H1 (cell line): ENCODE data around the gene SYK.

ENCODE experiments used
- CTCF ChIP-seq, 3 experiments: IDR thresholded peaks; 1 replicate in 2 of 3; 2 replicates in 1 of 3; pipeline versions ENCODE4 v1.5.1 to v1.6.1; 2011; ENCODE audit warnings: low read length in 3 of 3, mild to moderate bottlenecking in 3 of 3, inconsistent platforms in 2 of 3, low read depth in 1 of 3, moderate library complexity in 1 of 3; ENCODE audit not compliant: insufficient read depth in 1 of 3; ENCODE audit errors: control extremely low read depth in 1 of 3
- EZH2 ChIP-seq: fragments of 200-600 bp; sonication (generic); IDR thresholded peaks from 2 replicates; pipeline ENCODE4 v1.7.1; 2012; ENCODE audit warnings: low read depth, mild to moderate bottlenecking, moderate library complexity, low read length, inconsistent platforms; ENCODE audit not compliant: severe bottlenecking
- JUND ChIP-seq: IDR thresholded peaks from 2 replicates; pipeline ENCODE4 v1.6.1; 2011; ENCODE audit warnings: mild to moderate bottlenecking, improper control_type of control experiment, low read length
- PHF8 ChIP-seq: fragments of 200-600 bp; sonication (generic); conservative IDR thresholded peaks from 2 replicates; pipeline ENCODE4 v1.7.1; 2012; ENCODE audit warnings: low read depth, mild to moderate bottlenecking, inconsistent platforms, low read length, moderate library complexity
- POLR2AphosphoS5 ChIP-seq: IDR thresholded peaks from 2 replicates; pipeline ENCODE4 v1.6.1; 2011; ENCODE audit warnings: low read depth, low read length
- RNF2 ChIP-seq: fragments of 200-900, 300-1000 bp; sonication (generic); IDR thresholded peaks from 2 replicates; pipeline ENCODE4 v1.7.1; 2016; ENCODE audit warnings: borderline replicate concordance, low read depth, mild to moderate bottlenecking, antibody characterized with exemption, low read length; ENCODE audit not compliant: poor library complexity, severe bottlenecking; ENCODE audit errors: missing control alignments
- SIN3A ChIP-seq, 2 experiments: IDR thresholded peaks in 1 of 2; conservative IDR thresholded peaks in 1 of 2; 2 replicates each; pipeline ENCODE4 v1.6.1; 2011 to 2012; ENCODE audit warnings: low read length in 2 of 2, improper control_type of control experiment in 1 of 2, low read depth in 1 of 2, mild to moderate bottlenecking in 1 of 2
- TAF1 ChIP-seq: IDR thresholded peaks from 2 replicates; pipeline ENCODE4 v1.6.1; 2011; ENCODE audit warnings: mild to moderate bottlenecking, low read depth, low read length
- TBP ChIP-seq: IDR thresholded peaks from 2 replicates; pipeline ENCODE4 v1.6.1; 2011; ENCODE audit warnings: low read depth, low read length, improper control_type of control experiment
- USF2 ChIP-seq: IDR thresholded peaks from 2 replicates; pipeline ENCODE4 v1.6.1; 2011; ENCODE audit warnings: low read length, improper control_type of control experiment

- TF ChIP-seq RNF2 (no peak), CTCF (IDR thresholded peaks at IDR 0.05; ENCODE audit: control extremely low read depth in 1 of 3, insufficient read depth in 1 of 3, low read depth in 1 of 3, low read length in 3 of 3) (no peak), SIN3A (conservative IDR thresholded peaks at IDR 0.05 in 1 of 2, IDR thresholded peaks at IDR 0.05 in 1 of 2; ENCODE audit: low read depth in 1 of 2, low read length in 2 of 2) (no peak), EZH2 (no peak), POLR2AphosphoS5 (no peak), TAF1 (no peak), PHF8 (no peak), JUND (no peak), USF2 (no peak), TBP (no peak)
These were observed 71.8 kb downstream of the SYK start for GRCh38 chr9:90873422-90873821.
